GM18907 (cell line): Measurements from ENCODE around the gene PGK1.
A peak's percentile ranks its signal among the peaks of the same experiment; 100 is the strongest.
"Not testable (repeated sequence)": the region's sequence is repeated elsewhere in the genome, so short reads cannot be mapped to it uniquely, and the experiment has no call there.

ENCODE experiments used
- ATAC-seq: cut with Tn5 transposase; IDR thresholded peaks from one replicate; pipeline ENCODE4 v1.9.1; 2021; ENCODE audit warnings: mild to moderate bottlenecking, moderate library complexity; ENCODE audit not compliant: unreplicated experiment

PGK1 gene

DNA sequence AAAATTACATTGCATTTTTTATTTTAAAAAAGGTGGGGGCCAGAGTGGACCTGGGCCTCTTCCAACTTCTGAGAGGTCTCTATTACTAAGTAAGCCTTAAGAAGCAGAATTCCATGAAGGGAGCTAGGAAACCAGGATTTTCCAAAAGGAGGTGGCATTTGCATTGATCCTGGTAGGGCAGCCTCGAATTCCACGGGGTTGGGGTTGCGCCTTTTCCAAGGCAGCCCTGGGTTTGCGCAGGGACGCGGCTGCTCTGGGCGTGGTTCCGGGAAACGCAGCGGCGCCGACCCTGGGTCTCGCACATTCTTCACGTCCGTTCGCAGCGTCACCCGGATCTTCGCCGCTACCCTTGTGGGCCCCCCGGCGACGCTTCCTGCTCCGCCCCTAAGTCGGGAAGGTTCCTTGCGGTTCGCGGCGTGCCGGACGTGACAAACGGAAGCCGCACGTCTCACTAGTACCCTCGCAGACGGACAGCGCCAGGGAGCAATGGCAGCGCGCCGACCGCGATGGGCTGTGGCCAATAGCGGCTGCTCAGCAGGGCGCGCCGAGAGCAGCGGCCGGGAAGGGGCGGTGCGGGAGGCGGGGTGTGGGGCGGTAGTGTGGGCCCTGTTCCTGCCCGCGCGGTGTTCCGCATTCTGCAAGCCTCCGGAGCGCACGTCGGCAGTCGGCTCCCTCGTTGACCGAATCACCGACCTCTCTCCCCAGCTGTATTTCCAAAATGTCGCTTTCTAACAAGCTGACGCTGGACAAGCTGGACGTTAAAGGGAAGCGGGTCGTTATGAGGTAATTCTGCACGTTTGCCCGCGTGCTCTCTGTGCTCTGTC lies at the start of gene PGK1:
PGK1 (plus strand) TSS at position 626 of the 824 bp plus-strand sequence; CDS start at position 719, 93 bp downstream.
- ATAC-seq, result peak; percentile 96

DNA sequence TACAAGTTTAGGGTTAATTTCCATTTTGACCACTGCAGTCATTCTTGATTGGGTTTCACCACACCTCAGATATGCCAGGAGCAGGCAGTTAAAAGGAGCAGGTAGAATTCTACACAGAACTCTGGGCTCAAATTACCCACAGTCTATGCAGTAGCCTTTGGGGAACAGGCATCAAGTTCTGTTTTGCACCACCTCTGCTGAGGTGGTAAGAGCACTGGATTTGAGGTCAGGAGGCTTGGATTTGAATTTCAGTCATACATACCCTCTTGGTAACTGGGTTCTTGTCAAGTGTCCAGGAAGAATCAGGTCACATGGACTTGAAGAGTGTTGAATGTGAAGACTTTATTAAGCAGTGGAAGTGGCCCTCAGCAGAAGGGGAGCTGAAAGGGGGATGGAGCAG lies 40.4 kb upstream of the PGK1 start:
- no peak for ATAC-seq

DNA sequence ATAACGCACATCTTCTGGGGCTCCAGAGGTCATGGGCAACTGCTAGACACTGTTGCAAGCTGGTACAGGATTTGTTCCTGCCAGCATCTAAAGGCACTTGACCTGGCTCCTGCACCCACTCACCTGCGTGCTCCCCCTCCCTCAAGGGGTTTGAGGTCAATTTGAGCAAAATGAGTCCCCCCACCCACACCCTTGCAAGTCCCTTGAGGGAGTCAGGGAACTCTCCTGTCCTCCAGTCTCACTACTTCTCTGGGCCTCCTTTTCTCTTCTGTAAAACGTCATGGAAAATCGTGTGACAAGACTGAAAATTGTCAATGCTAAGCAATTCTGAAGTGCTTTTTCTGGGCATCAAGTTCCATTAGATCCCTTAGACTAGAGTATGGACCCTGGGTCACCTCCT lies 39.9 kb upstream of the PGK1 start:
- ATAC-seq, result no peak

DNA sequence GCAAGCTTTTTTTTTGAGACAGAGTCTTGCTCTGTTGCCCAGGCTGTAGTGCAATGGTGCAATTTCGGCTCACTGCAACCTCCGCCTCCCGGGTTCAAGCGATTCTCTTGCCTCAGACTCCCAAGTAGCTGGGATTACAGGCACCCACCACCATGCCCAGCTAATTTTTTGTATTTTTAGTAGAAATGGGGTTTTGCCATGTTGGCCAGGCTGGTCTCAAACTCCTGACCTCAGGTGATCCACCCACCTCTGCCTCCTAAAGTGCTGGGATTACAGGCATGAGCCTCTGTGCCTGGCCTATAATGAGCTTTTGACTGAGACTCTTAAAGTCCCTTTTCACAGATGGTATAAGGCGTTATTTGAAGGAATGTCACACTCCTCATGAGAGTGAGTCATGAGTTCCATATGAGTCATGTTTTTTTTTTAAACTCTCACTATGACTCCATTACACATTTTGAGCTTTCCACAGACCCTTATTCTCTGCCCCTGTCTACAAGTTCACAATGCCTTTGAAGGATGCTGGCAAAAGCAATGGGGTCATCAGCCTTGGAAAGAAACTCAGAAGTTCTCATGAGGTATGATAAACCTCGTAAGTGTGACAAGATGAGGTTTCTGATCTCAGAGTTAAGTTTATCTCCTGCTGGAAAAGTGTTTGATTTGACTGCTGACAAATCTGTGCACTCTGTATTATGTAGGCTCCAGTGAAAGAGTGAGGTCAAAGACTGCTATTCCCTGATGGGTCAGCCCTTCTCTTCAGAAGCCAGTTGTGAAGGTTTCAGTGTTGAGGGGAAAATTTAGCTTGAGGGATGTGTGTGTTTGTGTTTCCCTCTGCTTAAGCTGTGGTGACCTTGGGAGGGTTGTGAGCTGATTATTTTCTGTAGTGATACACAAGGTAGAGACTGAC lies 39.1 kb upstream of the PGK1 start:
- ATAC-seq, result peak; percentile 90

DNA sequence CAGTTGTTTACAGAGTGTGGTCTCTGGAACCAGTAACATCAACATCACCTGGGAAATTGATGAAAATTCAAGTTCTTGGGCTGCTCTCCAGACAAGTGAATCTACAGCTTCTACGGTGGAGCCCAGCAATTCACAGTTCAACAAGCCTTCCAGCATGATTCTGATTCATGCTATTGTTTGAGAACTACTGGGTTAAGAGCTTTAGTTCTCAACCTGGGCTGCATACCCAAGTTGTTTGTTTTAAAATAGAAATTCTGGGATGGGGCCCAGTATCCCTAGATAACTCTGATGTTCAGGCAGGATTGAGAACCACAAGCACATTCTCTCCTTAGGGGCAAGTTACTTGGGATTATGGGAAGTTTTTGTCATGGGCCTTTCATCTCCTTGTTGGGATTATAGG lies 37.9 kb upstream of the PGK1 start:
- ATAC-seq, result no peak

DNA sequence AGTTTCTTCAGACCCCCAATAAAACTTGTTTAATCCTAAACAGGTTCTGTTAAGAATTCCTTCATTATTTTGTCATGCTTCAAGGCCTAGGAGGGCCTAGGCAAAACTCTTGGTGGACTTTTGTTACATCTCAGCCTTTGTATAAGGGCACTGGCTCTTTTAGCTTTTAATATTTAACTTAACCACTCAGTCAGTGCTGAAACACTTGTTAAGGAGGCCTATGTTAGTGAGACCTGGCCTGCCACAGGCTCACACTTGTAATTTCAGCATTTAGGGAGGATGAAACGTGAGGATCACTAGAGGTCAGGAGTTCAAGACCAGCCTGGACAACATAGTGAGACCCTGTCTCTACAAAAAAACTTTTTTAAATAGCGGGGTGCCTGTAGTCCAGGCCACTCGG lies 32.7 kb upstream of the PGK1 start:
- ATAC-seq, result no peak

DNA sequence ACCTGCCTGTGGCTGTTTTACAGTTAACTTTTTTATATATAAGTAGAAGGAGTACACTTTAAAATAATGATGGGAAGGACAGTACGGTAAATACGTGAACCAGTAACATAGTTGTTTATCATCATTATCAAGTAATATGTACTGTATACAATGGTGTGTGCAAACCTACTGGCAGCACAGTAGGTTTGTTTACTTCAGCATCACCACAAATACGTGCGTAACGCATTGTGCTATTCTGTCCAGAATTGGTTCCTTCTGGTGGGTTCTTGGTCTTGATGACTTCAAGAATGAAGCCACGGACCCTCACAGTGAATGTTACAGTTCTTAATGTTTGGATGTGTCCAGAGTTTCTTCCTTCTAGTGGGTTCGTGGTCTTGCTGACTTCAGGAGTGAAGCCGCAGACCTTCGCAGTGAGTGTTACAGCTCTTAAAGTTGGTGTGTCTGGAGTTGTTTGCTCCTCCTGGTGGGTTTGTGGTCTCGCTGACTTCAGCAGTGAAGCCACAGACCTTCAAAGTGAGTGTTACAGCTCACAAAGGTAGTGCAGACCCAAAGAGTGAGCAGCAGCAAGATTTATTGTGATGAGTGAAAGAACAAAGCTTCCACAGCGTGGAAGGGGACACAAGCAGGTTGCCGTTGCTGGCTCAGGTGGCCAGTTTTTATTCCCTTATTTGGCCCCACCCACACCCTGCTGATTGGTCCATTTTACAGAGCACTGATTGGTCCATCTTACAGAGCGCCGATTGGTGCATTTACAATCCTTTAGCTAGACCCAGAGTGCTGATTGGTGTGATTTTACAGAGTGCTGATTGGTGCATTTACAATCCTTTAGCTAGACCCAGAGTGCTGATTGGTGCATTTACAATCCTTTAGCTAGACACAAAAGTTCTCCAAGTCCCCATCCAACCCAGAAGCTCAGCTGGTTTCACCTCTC lies 30.6 kb upstream of the PGK1 start:
- ATAC-seq, result not testable (repeated sequence)

DNA sequence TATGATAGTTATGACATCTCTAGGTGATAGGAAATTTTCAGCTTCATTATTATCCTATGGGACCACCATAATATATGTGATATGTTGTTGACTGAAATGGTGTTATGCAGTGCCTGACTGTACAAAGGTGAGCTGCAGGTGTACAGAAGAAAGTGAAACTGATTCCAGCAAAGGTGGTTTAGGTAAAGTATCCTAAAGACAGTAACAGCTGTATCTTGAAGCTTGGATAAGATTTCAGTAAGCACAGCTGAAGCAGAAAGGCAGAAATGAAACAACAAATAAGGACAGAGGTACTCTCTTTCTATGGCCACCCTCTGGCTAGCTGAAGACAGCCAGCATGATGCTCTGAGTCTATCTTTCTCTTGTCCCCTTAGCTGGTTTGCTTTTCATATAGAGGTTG lies 30.0 kb upstream of the PGK1 start:
- ATAC-seq, result no peak

DNA sequence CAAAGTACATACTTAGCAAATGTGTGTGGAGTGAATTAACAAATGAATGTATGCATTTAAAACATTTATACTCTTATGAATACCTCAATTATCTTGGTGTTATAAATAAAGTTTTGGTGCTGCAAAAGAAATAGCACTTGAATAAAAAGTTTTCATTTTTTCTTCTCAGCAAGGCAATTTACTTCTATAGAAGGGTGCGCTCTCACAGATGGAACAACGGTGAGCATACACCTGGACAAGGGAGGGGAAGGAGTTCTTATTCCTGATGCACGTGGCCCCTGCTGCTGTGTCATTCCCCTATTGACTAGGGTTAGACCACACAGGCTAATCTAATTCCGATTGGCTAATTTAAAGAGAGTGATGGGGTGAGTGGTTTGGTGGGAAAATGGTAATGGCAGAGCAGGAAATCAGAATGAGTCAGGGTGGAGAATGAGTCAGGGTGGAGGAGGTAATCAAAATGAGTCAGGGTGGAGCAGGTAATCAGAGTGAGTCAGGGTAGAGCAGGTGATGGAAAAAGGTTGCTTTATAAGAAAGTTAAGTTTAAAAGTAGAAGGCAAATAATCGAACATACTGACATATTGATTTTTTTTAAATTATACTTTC lies 28.2 kb upstream of the PGK1 start:
- ATAC-seq, result no peak

DNA sequence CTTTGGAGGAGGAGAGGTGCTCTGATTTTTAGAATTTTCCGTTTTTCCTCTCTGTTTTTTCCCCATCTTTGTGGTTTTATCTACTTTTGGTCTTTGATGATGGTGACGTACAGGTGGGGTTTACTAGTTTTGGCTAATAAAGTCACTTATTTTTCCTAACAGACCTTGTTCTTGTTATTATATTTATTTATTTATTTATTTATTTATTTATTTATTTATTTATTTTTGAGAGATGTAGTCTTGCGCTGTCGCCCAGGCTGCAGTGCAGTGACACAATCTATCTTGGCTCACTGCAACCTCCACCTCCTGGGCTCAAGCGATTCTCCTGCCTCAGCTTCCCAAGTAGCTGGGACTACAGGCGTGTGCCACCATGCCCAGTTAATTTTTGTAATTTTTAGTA lies 22.6 kb upstream of the PGK1 start:
- ATAC-seq, result not testable (repeated sequence)

DNA sequence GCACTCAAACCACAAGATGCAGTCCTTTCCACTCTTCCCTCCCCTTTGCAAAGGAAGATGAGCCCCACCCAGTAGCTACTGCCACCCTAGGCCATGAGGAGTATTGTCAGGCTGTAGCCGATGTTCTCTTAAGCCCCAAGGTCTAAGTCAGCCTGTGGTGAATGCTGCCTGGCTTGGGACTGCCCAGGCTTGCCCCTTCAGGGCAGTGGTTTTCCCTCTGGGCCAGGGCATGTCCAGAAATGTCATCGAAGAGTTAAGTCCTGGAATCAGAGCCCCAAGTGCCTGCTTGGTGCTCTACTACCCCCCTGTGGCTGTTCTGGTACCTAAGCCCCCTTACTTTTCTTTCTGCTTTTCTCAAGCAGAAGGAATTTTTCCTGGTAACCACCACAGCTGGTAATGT lies 11.8 kb upstream of the PGK1 start:
- peak; percentile 90 for ATAC-seq

DNA sequence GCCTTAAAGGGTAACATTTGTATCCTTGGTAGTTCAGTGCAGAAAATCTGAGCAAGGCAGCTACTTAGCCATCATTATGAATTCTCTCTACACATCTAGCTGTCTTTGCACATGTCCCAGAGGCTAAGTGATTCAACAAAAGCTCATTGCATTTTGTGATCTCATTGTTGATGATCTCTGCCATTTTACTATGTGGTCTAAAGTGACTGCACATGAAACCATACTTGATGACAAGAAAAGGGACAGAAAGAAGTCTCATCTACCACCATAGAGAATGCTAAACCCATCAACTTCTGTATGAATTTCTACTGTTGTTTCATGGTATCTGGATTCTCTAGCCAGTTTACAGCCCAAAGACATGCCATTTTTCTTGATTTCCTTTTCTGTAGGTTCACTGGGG lies 5.9 kb upstream of the PGK1 start:
- no peak for ATAC-seq

DNA sequence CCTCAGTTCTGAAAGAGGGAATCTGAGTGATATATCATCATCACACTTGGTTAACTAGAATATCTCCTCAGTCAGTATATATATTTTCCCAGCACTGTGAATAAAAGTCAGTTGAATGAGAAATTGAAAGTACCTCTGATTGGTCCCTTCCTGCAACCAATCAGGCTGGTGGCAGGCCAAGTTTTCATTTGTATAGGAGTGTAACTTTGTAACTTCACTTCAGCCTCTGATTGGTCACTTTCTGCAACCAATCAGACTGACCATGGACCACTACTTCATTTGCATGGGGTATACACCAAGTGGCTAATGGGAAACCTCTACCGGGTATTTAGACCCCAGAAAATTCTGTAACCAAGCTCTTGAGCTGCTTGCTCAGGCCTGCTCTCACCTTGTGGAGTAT lies 2.0 kb upstream of the PGK1 start:
- ATAC-seq, result no peak

DNA sequence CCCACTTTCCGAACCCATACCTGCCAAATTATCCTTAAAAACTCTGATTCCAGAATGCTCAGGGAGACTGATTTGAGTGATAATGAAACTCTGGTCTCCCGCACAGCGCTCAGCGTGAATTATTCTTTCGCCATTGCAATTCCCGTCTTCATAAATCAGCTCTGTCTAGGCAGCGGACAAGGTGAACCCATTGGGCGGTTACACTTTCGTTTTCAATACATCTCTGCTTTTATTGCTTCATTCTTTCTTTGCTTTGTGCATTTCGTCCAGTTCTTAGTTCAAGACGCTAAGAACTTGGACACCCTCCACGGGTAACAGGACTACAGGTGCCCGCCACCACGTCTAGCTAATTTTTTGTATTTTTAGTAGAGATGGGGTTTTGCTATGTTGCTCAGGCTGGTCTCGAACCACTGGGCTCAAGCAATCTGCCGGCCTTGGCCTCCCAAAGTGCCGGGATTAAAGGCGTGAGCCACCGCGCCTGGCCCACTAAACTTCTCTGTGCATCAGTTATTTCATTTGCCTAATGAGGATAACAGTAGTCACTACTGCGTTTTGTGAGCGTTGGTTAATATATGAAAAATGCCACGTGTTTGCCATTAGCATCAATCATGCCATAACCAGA lies 936 bp upstream of the PGK1 start:
- ATAC-seq, result no peak

DNA sequence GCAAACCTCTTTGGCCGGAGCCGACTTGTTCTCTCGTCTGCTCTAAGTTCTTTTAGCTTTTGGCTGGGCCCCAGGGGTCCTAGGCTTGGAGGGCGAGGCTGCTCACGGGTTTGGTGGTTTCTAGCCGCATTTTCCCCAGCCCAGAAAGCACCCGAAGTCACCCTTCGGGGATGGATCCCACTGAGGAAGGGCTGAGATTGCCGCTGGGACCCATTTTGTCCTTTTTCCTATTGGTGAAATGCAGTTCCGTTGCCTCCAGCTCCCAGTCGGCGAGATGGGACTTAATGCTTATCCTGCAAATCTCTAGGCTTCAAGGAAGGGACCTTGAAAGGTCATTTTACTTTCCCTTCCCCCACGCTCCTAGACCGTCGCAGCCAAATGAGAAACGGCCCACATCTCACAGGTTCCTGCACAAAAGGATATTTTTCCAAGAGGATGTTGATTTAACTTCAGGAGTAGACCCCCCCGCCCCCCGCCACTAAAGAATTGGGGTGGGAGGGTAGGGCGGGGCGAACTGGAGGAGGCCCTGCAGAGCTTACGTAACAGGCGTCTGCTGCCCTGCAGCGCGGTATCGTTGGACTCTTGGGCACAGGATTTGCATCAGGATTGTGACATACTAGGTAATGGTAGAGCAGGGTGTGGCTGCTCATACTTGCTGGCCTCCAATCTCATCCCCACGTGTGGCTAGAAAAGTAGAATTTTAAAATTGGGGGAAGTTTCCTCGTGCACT lies 564 bp downstream of the PGK1 start:
- ATAC-seq, result peak; percentile 36

DNA sequence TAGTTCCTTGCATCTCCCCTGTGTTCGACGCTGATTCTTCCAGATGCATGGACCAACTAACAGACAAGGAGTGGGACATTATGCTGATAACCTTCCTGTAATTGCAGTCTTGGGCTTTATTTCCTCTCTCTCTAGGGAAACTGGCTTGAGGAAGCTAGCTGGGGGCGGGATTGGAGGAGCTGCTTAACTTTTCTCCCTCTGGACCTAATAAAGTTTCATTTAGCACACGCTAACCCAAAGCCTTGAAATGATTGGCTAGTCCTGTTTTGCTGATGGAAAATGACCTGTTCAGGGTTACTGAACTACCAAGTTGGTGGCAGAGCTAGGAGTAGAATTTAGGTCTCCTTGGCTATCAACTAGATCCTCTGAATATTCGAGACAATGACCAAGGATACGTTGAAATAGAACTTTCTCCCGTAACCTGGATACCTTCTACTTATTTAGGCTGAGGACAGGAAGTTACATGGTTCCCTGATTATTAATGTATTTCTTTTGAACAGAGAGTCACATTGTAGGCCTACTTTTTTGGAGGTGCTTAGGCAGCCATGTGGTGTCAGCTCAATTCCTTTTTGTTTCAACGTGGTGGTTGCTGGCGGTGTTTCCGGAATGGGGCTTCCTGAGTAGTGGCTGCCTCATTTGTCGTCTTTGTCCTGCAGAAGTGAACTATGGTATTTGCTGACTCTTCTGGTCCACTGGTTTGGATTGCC lies 2.0 kb downstream of the PGK1 start:
- ATAC-seq, result no peak

DNA sequence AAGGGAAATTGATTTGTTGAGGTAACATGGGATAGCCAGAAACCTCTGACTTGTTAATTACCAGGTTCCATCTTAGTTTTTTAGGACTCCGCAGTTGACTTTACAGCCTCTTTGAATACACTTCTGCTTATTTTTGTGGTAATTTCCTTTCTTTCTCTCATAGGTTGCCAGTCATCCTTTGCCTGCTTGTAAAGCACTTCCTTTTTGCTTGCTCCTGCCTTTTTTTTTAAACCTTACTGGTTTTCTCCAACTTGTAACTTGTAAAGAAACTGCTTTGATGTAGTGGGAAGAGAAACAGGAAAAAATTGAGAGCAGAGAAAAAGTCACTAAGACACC lies 2.6 kb downstream of the PGK1 start:
- ATAC-seq, result no peak

DNA sequence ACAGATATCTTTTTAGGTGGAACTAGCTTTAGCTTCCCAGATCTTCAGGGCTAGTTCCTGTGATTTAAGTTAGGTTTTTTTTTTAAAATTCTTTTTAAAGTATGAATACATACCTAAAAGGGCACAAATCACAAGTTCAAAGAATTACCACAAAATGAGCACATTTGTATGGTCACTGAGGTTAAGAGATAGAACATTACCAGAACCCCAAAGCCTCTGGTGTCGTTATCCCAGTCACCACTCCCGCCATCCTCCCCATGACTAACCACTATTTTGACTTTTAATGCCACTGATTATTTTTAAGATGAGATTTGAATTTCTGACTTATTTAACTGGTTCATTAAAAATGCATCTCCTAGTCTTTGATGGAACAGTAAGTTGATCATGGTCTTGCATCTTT lies 5.4 kb downstream of the PGK1 start:
- no peak for ATAC-seq
